Measurements from ENCODE around the gene IGF2BP2. TPM values are rescaled to one million over a fixed set of nuclear protein-coding genes. Genes with fewer than 3 reads are reported as not detected.
A peak's percentile ranks its signal among the peaks of the same experiment; 100 is the strongest.

Gene IGF2BP2
- total RNA-seq, 1 experiment from 2014 or later = 97.8 TPM

GRCh38 chr3:185658504-185658912 is 166.3 kb downstream of the IGF2BP2 start:
- TF ChIP-seq POLR2AphosphoS5 (IDR thresholded peaks at IDR 0.05; ENCODE audit: low read depth, low read length) = no peak
- TF ChIP-seq SIN3A (IDR thresholded peaks at IDR 0.05; ENCODE audit: borderline replicate concordance, insufficient read depth, low read depth, low read length) = no peak
- TF ChIP-seq TCF7L2 (IDR thresholded peaks at IDR 0.05; ENCODE audit: low read depth, low read length) = no peak
- TF ChIP-seq CTCF (IDR thresholded peaks at IDR 0.05) = no peak
- TF ChIP-seq, protein P1, sequence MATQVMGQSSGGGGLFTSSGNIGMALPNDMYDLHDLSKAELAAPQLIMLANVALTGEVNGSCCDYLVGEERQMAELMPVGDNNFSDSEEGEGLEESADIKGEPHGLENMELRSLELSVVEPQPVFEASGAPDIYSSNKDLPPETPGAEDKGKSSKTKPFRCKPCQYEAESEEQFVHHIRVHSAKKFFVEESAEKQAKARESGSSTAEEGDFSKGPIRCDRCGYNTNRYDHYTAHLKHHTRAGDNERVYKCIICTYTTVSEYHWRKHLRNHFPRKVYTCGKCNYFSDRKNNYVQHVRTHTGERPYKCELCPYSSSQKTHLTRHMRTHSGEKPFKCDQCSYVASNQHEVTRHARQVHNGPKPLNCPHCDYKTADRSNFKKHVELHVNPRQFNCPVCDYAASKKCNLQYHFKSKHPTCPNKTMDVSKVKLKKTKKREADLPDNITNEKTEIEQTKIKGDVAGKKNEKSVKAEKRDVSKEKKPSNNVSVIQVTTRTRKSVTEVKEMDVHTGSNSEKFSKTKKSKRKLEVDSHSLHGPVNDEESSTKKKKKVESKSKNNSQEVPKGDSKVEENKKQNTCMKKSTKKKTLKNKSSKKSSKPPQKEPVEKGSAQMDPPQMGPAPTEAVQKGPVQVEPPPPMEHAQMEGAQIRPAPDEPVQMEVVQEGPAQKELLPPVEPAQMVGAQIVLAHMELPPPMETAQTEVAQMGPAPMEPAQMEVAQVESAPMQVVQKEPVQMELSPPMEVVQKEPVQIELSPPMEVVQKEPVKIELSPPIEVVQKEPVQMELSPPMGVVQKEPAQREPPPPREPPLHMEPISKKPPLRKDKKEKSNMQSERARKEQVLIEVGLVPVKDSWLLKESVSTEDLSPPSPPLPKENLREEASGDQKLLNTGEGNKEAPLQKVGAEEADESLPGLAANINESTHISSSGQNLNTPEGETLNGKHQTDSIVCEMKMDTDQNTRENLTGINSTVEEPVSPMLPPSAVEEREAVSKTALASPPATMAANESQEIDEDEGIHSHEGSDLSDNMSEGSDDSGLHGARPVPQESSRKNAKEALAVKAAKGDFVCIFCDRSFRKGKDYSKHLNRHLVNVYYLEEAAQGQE (IDR thresholded peaks at IDR 0.05; ENCODE audit: insufficient read depth in 1 of 2, low read depth in 2 of 2, low read length in 1 of 2) = no peak
- no TSS peak for BruUV-seq (replicated peaks)
- intact Hi-C loops (cut with micrococcal nuclease; ENCODE audit: unreplicated experiment) (no loop called here), in situ Hi-C loops (cut with HindIII; ENCODE audit: low pct_unique_long_range_greater_than_20kb, low sequenced_read_pairs) (no loop called here)
- Histone ChIP-seq H3K27me3 (ENCODE audit: control insufficient read depth, insufficient read depth, low read length) (no peaks in the 10 kb centered on the region), H3K9me3 (ENCODE audit: control insufficient read depth, insufficient read depth, low read depth, low read length) (no peaks in the 10 kb centered on the region), H3K4me3 (ENCODE audit: low read depth in 2 of 2, low read length in 2 of 2) (no peak overlapping the region), H3K4me1 (ENCODE audit: control insufficient read depth, insufficient read depth, low read length) (peaks cover 3% of the 10 kb centered on the region; the same call in 1 of the 2 replicates), H3K27ac (ENCODE audit: low read length) (no peak overlapping the region), H3K36me3 (ENCODE audit: control insufficient read depth, insufficient read depth, low read length) (peaks cover 7% of the 10 kb centered on the region)
- POLR2A ChIA-PET = interaction anchor here (0.6 kb wide), 1 partner anchor 12 kb away, joined by 17 read pairs; no protein-coding TSS in a partner anchor
- ATAC-seq (peak; percentile 36), DNase-seq (ENCODE audit: low read depth, low spot score) (peak; percentile 48)
- CTCF ChIA-PET = no interaction called here

GRCh38 chr3:185657691-185658503 is 166.9 kb downstream of the IGF2BP2 start:
- H3K27me3 ChIP-seq (ENCODE audit: control insufficient read depth, insufficient read depth, low read length) = no peaks in the 10 kb centered on the region
- TF ChIP-seq, protein P1 (IDR thresholded peaks at IDR 0.05; ENCODE audit: insufficient read depth in 1 of 2, low read depth in 2 of 2, low read length in 1 of 2) = no peak
- TF ChIP-seq CTCF (IDR thresholded peaks at IDR 0.05) (no peak), TCF7L2 (IDR thresholded peaks at IDR 0.05; ENCODE audit: low read depth, low read length) (no peak), SIN3A (IDR thresholded peaks at IDR 0.05; ENCODE audit: borderline replicate concordance, insufficient read depth, low read depth, low read length) (no peak), POLR2AphosphoS5 (IDR thresholded peaks at IDR 0.05; ENCODE audit: low read depth, low read length) (no peak)
- H3K36me3 ChIP-seq (ENCODE audit: control insufficient read depth, insufficient read depth, low read length) = peaks cover 7% of the 10 kb centered on the region
- H3K9me3 ChIP-seq (ENCODE audit: control insufficient read depth, insufficient read depth, low read depth, low read length) = no peaks in the 10 kb centered on the region
- ChIA-PET POLR2A (no interaction called here), CTCF (no interaction called here)
- no peak overlapping the region for H3K27ac ChIP-seq (ENCODE audit: low read length)
- intact Hi-C loops (cut with micrococcal nuclease; ENCODE audit: unreplicated experiment) = no loop called here
- in situ Hi-C loops (cut with HindIII; ENCODE audit: low pct_unique_long_range_greater_than_20kb, low sequenced_read_pairs) = no loop called here
- H3K4me3 ChIP-seq (ENCODE audit: low read depth in 2 of 2, low read length in 2 of 2) = no peak overlapping the region
- BruUV-seq (replicated peaks) = no TSS peak
- DNase-seq (ENCODE audit: low read depth, low spot score) (no peak), ATAC-seq (no peak)
- H3K4me1 ChIP-seq (ENCODE audit: control insufficient read depth, insufficient read depth, low read length) = peaks cover 3% of the 10 kb centered on the region; the same call in 1 of the 2 replicates
